22Rv1 (cell line): ENCODE measurements around the gene IFT25.

ENCODE experiments used
- ZFX ChIP-seq: fragments of 450-650 bp; IDR thresholded peaks from 2 replicates; pipeline ENCODE4 v1.6.1; 2017; ENCODE audit warnings: antibody characterized with exemption, borderline replicate concordance
- TF ChIP-seq, protein P1 (sequence below): fragments of 450-650 bp; IDR thresholded peaks from 2 replicates; pipeline ENCODE4 v1.5.1; 2017; ENCODE audit warnings: mild to moderate bottlenecking

DNA sequence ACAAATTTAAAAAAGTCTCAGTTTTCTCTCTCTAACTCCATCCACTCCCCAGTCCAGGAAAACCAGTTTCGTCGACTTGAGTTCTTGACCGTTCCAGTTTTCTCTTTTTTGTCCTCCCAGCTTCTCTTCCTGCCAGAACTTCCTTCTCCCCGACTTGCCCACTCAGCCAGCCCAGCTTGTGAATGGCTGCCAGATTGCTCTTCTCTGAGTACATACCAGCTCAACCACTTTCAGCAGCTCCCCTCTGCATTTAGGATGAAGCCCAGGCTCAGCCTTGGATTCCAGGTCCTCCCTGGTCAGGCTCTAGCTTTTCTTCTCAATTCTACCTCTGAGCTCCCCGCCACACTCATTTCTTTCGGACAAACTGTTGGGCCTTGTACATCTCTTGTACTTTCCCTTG is 50.1 kb downstream of the IFT25 start:
- TF ChIP-seq, protein P1, sequence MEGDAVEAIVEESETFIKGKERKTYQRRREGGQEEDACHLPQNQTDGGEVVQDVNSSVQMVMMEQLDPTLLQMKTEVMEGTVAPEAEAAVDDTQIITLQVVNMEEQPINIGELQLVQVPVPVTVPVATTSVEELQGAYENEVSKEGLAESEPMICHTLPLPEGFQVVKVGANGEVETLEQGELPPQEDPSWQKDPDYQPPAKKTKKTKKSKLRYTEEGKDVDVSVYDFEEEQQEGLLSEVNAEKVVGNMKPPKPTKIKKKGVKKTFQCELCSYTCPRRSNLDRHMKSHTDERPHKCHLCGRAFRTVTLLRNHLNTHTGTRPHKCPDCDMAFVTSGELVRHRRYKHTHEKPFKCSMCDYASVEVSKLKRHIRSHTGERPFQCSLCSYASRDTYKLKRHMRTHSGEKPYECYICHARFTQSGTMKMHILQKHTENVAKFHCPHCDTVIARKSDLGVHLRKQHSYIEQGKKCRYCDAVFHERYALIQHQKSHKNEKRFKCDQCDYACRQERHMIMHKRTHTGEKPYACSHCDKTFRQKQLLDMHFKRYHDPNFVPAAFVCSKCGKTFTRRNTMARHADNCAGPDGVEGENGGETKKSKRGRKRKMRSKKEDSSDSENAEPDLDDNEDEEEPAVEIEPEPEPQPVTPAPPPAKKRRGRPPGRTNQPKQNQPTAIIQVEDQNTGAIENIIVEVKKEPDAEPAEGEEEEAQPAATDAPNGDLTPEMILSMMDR = no peak
- no peak for TF ChIP-seq ZFX
